Keratinocyte (primary cell): ENCODE results near the gene PSME4. TPM values are rescaled to one million over a fixed set of nuclear protein-coding genes. Genes with fewer than 3 reads are reported as not detected.
A peak's percentile ranks its signal among the peaks of the same experiment; 100 is the strongest.

Experiments
- DNase-seq: peaks from one replicate; pipeline ENCODE4 v3.0.0-alpha.2; 2011; ENCODE audit warnings: low read depth, missing footprints, low spot score
- FAIRE-seq: peaks from 2 replicates; lab custom pipeline; 2011; peaks lifted over from hg19 to GRCh38; lab: Jason Lieb, UNC
- H2AFZ ChIP-seq: 2 replicates; pipeline ENCODE4 v1.6.0; 2012; ENCODE audit warnings: low read length, control low read depth, inconsistent platforms; ENCODE audit not compliant: control insufficient read depth
- H3K27ac ChIP-seq: 2 replicates; pipeline ENCODE4 v1.5.1; 2011; ENCODE audit warnings: low read length; ENCODE audit not compliant: control insufficient read depth, insufficient read depth
- H3K27me3 ChIP-seq: 3 replicates; pipeline ENCODE4 v1.6.0; 2011; ENCODE audit warnings: low read length; ENCODE audit not compliant: control insufficient read depth, insufficient read depth; ENCODE audit errors: extremely low read depth
- H3K36me3 ChIP-seq, 2 experiments: 2 replicates in 1 of 2; 3 replicates in 1 of 2; pipeline ENCODE4 v1.5.1; 2011; ENCODE audit warnings: low read length in 2 of 2, mild to moderate bottlenecking in 1 of 2; ENCODE audit not compliant: control insufficient read depth in 2 of 2, insufficient read depth in 2 of 2; ENCODE audit errors: extremely low read depth in 1 of 2
- H3K4me1 ChIP-seq: 3 replicates; pipeline ENCODE4 v1.5.1; 2011; ENCODE audit warnings: low read length; ENCODE audit not compliant: control insufficient read depth, insufficient read depth; ENCODE audit errors: extremely low read depth
- H3K4me2 ChIP-seq: 3 replicates; pipeline ENCODE4 v1.6.0; 2011; ENCODE audit warnings: low read depth, low read length; ENCODE audit not compliant: control insufficient read depth, insufficient read depth; ENCODE audit errors: extremely low read depth
- H3K4me3 ChIP-seq, 3 experiments: fragments of 200-600 bp in 1 of 3; sonication (generic) in 1 of 3; 2 replicates in 2 of 3; 3 replicates in 1 of 3; pipeline ENCODE4 v1.5.1; 2011 to 2016; ENCODE audit warnings: low read length in 3 of 3, mild to moderate bottlenecking in 3 of 3, control low read depth in 2 of 3, inconsistent platforms in 1 of 3, low read depth in 1 of 3, mixed read lengths in 1 of 3, mixed run types in 1 of 3, moderate library complexity in 1 of 3; ENCODE audit not compliant: control insufficient read depth in 2 of 3, insufficient read depth in 2 of 3; ENCODE audit errors: extremely low read depth in 1 of 3
- H3K79me2 ChIP-seq: 2 replicates; pipeline ENCODE4 v1.6.0; 2012; ENCODE audit warnings: low read length; ENCODE audit not compliant: control insufficient read depth, insufficient read depth
- H3K9ac ChIP-seq: 3 replicates; pipeline ENCODE4 v1.6.0; 2011; ENCODE audit warnings: low read length; ENCODE audit not compliant: control insufficient read depth, insufficient read depth; ENCODE audit errors: extremely low read depth
- H3K9me1 ChIP-seq: 3 replicates; pipeline ENCODE4 v1.6.0; 2011; ENCODE audit warnings: low read length; ENCODE audit not compliant: control insufficient read depth, insufficient read depth; ENCODE audit errors: extremely low read depth
- H3K9me3 ChIP-seq: 2 replicates; pipeline ENCODE4 v1.5.1; 2012; ENCODE audit warnings: low read depth, low read length; ENCODE audit not compliant: control insufficient read depth
- H4K20me1 ChIP-seq: 3 replicates; pipeline ENCODE4 v1.6.0; 2011; ENCODE audit warnings: low read length; ENCODE audit not compliant: control insufficient read depth, insufficient read depth; ENCODE audit errors: extremely low read depth
- CTCF ChIP-seq, 3 experiments: IDR thresholded peaks in 1 of 3; conservative IDR thresholded peaks in 1 of 3; optimal IDR thresholded peaks in 1 of 3; 2 replicates in 2 of 3; 3 replicates in 1 of 3; pipeline versions ENCODE3 to v1.5.1; 2011; ENCODE audit warnings: low read length in 3 of 3, mild to moderate bottlenecking in 3 of 3, moderate library complexity in 2 of 3, control low read depth in 1 of 3, inconsistent platforms in 1 of 3; ENCODE audit not compliant: insufficient read depth in 2 of 3; ENCODE audit errors: extremely low read depth in 1 of 3
- EZH2 ChIP-seq: IDR thresholded peaks from one replicate; pipeline ENCODE4 v1.6.1; 2012; ENCODE audit warnings: inconsistent platforms, mild to moderate bottlenecking, low read length, moderate library complexity
- dilution Hi-C: fragments of 300-500 bp; cut with MboI; formaldehyde crosslinking; loops from one replicate; pipeline ENCODE4 v1.7.0; 2020; ENCODE audit warnings: low sequenced_read_pairs; ENCODE audit not compliant: extremely low pct_ligation_motif_present
- polyA plus RNA-seq, 5 experiments: library from polyadenylated mRNA; depleted of rRNA in 3 of 5; stranded (reverse) in 3 of 5; stranded (forward) in 1 of 5; unstranded in 1 of 5; fragments of >200 nt; gene quantifications; 1 replicate in 1 of 5; 2 replicates in 3 of 5; 3 replicates in 1 of 5; pipeline versions ENCODE4 v1.2.1 to v1.2.3, GENCODE V29; 2011 to 2012; ENCODE audit warnings: missing spikeins in 2 of 5, low read depth in 1 of 5, low replicate concordance in 1 of 5

The PSME4 gene
- polyA plus RNA-seq, 1 donor (not counting 4 experiments of a cell fraction or from before 2014, with no cell fraction given) = 59.4 TPM

- Histone ChIP-seq H4K20me1 (no peaks in the 10 kb centered on the region), H3K9ac (no peak overlapping the region), H3K27me3 (no peaks in the 10 kb centered on the region), H3K27ac (no peak overlapping the region), H3K4me3 (no peak overlapping the region), H3K4me1 (peaks cover 3% of the 10 kb centered on the region), H3K9me3 (no peaks in the 10 kb centered on the region), H3K4me2 (no peak overlapping the region), H3K79me2 (peaks cover 5% of the 10 kb centered on the region), H3K9me1 (no peaks in the 10 kb centered on the region), H2AFZ (no peak overlapping the region), H3K36me3 (peaks cover 15 to 34% of the 10 kb centered on the region in 2 experiments)
- DNase-seq = no peak
- TF ChIP-seq EZH2 (no peak), CTCF (optimal IDR thresholded peaks at IDR 0.05 in 1 of 3, IDR thresholded peaks at IDR 0.05 in 1 of 3, conservative IDR thresholded peaks at IDR 0.05 in 1 of 3; ENCODE audit: extremely low read depth in 1 of 3, insufficient read depth in 2 of 3, low read length in 3 of 3) (no peak)
- FAIRE-seq = peak; percentile 20
- dilution Hi-C loops = no loop called here
Observed at GRCh38 chr2:53880756-53881155, 90.0 kb downstream of the PSME4 start.

GRCh38 chr2:53877556-53877955, 93.2 kb downstream of the PSME4 start:
- dilution Hi-C loops = no loop called here
- peaks cover 5% of the 10 kb centered on the region for H3K79me2 ChIP-seq
- H3K27me3 ChIP-seq = no peaks in the 10 kb centered on the region
- no peak overlapping the region for H3K4me2 ChIP-seq
- H3K36me3 ChIP-seq = peaks cover 16 to 30% of the 10 kb centered on the region in 2 experiments
- no peaks in the 10 kb centered on the region for H3K9me3 ChIP-seq
- H3K9ac ChIP-seq = no peak overlapping the region
- no peaks in the 10 kb centered on the region for H4K20me1 ChIP-seq
- no peaks in the 10 kb centered on the region for H3K9me1 ChIP-seq
- no peak overlapping the region for H3K4me3 ChIP-seq
- DNase-seq = no peak
- FAIRE-seq = no peak
- TF ChIP-seq EZH2 (no peak), CTCF (optimal IDR thresholded peaks at IDR 0.05 in 1 of 3, IDR thresholded peaks at IDR 0.05 in 1 of 3, conservative IDR thresholded peaks at IDR 0.05 in 1 of 3; ENCODE audit: extremely low read depth in 1 of 3, insufficient read depth in 2 of 3, low read length in 3 of 3) (no peak)
- H2AFZ ChIP-seq = no peak overlapping the region
- peaks cover 3% of the 10 kb centered on the region for H3K4me1 ChIP-seq
- H3K27ac ChIP-seq = no peak overlapping the region
